Upper lobe of left lung (tissue), 6 donors: ENCODE measurements around the gene SPATA25. TPM values are rescaled to one million over a fixed set of nuclear protein-coding genes. Genes with fewer than 3 reads are reported as not detected.
A peak's percentile ranks its signal among the peaks of the same experiment; 100 is the strongest.

Experiments
- ATAC-seq, 2 donors: fragments of 200-7000 bp; cut with Tn5 transposase; one replicate each; pipeline ENCODE4 v1.9.1; 2022; ENCODE audit warnings: mild to moderate bottlenecking in 2 of 2, moderate library complexity in 2 of 2; ENCODE audit not compliant: low FRiP score in 2 of 2
- DNase-seq, 2 donors: peaks; one replicate each; pipeline ENCODE4 v3.0.0-alpha.2; 2019 to 2020
- H3K27ac ChIP-seq, 4 donors: fragments of 200-600 bp; sonication (generic); one replicate each; pipeline ENCODE4 v1.5.1; 2016 to 2019
- H3K27me3 ChIP-seq, 4 donors: fragments of 200-600 bp; sonication (generic); one replicate each; pipeline ENCODE4 v1.5.1; 2017 to 2019
- H3K36me3 ChIP-seq, 4 donors: fragments of 200-600 bp; sonication (generic); one replicate each; pipeline ENCODE4 v1.5.1; 2016 to 2019
- H3K4me1 ChIP-seq, 4 donors: fragments of 200-600 bp; sonication (generic); one replicate each; pipeline ENCODE4 v1.5.1; 2018 to 2019
- H3K4me3 ChIP-seq, 4 donors: fragments of 200-600 bp; sonication (generic); one replicate each; pipeline ENCODE4 v1.5.1; 2017 to 2019; ENCODE audit warnings: mild to moderate bottlenecking in 2 of 4, moderate library complexity in 1 of 4
- H3K9me3 ChIP-seq, 4 donors: fragments of 200-600 bp; sonication (generic); one replicate each; pipeline ENCODE4 v1.5.1; 2018 to 2019
- EP300 ChIP-seq, 4 donors: sonication (generic); formaldehyde crosslinking; IDR thresholded peaks; one replicate each; pipeline ENCODE4 v1.5.1; 2017; ENCODE audit warnings: antibody characterized with exemption in 4 of 4, control low read depth in 2 of 4
- POLR2A ChIP-seq, 4 donors: fragments of 450-650 bp; IDR thresholded peaks; one replicate each; pipeline ENCODE4 v1.5.1; 2016 to 2017; ENCODE audit warnings: antibody characterized with exemption in 4 of 4, mild to moderate bottlenecking in 2 of 4
- POLR2AphosphoS5 ChIP-seq, 2 donors: sonication (generic); formaldehyde crosslinking; IDR thresholded peaks; one replicate each; pipeline ENCODE4 v1.5.1; 2017; ENCODE audit warnings: antibody characterized with exemption in 2 of 2
- WGBS, 2 donors: methylation state at CpG; one replicate each; pipeline ENCODE4 v1.1.5; 2017 to 2018; 5-methylcytosine and 5-hydroxymethylcytosine counted together
- total RNA-seq, 6 donors: library from RNA; depleted of rRNA in 4 of 6; stranded (reverse); fragments of >200 nt in 4 of 6; gene quantifications; one replicate each; pipeline versions ENCODE4 v1.1.0 to v1.2.1, GENCODE V29; 2016 to 2021
- TF ChIP-seq, protein P1 (sequence below), 6 experiments: fragments of 450-650 bp in 4 of 6; fragments of 200-600 bp in 2 of 6; sonication (generic) in 2 of 6; IDR thresholded peaks; one replicate each; pipeline ENCODE4 v1.5.1; 2016 to 2019; ENCODE audit warnings: antibody characterized with exemption in 6 of 6
- donor health status: DM: no; HTN: no; CAD: no; lungs with moderate emphysema.
- donor health status: DM: no; HTN: yes; CAD: no; lungs with severe emphysema.

The SPATA25 gene
- total RNA-seq, 6 donors from 2014 or later, result 1.3 to 11.5 (median 1.6) TPM

DNA sequence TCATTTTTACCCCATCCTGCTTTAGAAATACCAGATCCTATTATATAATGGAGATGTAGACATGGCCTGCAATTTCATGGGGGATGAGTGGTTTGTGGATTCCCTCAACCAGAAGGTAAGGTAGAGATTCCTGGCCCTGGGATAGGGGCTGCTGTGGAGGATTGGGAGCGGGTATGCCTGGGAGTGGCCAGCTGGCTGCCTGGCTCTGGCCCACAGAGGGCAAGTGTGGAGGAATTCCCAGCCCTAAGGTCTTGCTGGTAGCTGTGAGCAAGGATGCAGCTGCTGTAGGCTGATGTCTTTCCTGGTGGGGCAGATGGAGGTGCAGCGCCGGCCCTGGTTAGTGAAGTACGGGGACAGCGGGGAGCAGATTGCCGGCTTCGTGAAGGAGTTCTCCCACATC is 10.3 kb upstream of the SPATA25 start:
- Histone ChIP-seq H3K9me3 (no peaks in the 10 kb centered on the region), H3K36me3 (peaks cover 22 to 84% (median 62%) of the 10 kb centered on the region in 4 donors), H3K27ac (no peak overlapping the region), H3K4me3 (no peak overlapping the region), H3K27me3 (no peaks in the 10 kb centered on the region), H3K4me1 (peaks cover 6 to 9% (median 6%) of the 10 kb centered on the region in 4 donors)
- no peak for ATAC-seq
- TF ChIP-seq POLR2A (IDR thresholded peaks at IDR 0.05), result no peak
- TF ChIP-seq, protein P1, sequence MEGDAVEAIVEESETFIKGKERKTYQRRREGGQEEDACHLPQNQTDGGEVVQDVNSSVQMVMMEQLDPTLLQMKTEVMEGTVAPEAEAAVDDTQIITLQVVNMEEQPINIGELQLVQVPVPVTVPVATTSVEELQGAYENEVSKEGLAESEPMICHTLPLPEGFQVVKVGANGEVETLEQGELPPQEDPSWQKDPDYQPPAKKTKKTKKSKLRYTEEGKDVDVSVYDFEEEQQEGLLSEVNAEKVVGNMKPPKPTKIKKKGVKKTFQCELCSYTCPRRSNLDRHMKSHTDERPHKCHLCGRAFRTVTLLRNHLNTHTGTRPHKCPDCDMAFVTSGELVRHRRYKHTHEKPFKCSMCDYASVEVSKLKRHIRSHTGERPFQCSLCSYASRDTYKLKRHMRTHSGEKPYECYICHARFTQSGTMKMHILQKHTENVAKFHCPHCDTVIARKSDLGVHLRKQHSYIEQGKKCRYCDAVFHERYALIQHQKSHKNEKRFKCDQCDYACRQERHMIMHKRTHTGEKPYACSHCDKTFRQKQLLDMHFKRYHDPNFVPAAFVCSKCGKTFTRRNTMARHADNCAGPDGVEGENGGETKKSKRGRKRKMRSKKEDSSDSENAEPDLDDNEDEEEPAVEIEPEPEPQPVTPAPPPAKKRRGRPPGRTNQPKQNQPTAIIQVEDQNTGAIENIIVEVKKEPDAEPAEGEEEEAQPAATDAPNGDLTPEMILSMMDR (IDR thresholded peaks at IDR 0.05), result no peak
- no peak for TF ChIP-seq POLR2AphosphoS5 (IDR thresholded peaks at IDR 0.05)
- no peak for TF ChIP-seq EP300 (IDR thresholded peaks at IDR 0.05)
- DNase-seq, result no peak
- WGBS, 2 donors, result 94 to 98% methylated on average over 7 of the region's 7 CpGs

DNA sequence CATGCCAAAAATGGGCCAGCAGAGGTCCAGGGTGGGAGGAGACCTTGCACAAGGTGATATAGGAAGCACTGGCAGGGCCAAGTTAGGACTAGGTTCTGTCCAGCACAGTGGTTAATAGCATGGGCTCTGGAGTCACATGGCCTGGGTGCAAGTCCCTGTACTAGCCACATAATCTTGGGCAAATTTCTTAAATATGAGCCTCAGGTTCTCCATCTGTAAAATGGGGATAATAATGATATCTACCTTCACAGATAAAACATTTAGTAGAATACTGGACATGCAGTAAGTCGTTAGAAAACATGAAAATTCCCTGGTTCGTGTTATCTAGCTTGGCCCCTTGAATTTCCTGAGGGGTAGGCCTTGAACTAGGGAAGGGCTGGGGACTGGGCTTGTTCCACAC is 9.9 kb upstream of the SPATA25 start:
- H3K36me3 ChIP-seq, result peaks cover 22 to 80% (median 63%) of the 10 kb centered on the region in 4 donors
- ATAC-seq, result no peak

DNA sequence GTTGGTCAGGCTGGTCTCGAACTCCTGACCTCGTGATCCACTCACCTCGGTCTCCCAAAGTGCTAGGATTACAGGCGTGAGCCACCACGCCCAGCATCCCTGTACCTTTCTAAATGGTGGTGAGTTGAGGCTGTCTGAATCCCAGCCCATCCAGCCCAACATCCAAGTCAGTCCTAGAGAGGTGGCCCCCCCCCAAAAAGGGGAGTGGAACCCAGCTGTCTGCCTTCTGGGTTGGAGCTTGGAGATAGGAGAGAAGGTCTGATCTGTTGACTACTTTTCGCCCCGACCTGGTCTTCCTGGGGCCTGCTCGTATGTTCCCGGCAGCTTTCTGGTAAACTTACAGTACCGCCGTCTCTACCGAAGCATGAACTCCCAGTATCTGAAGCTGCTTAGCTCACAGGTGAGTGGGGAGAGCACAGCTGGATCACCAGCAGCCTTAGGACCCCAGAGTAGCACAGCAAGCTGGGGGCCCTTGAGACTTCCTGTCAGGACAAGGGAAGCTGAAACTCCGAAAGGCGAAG is 9.3 kb upstream of the SPATA25 start:
- no peaks in the 10 kb centered on the region for H3K27me3 ChIP-seq
- no peaks in the 10 kb centered on the region for H3K9me3 ChIP-seq
- H3K4me3 ChIP-seq, result no peak overlapping the region
- H3K27ac ChIP-seq, result no peak overlapping the region
- ATAC-seq, result no peak
- H3K36me3 ChIP-seq, result peaks cover 22 to 77% (median 63%) of the 10 kb centered on the region in 4 donors
- TF ChIP-seq, protein P1 (IDR thresholded peaks at IDR 0.05), result no peak
- TF ChIP-seq POLR2AphosphoS5 (IDR thresholded peaks at IDR 0.05), result no peak
- peak in 1 of 4 donors; percentile 6 for TF ChIP-seq POLR2A (IDR thresholded peaks at IDR 0.05)
- TF ChIP-seq EP300 (IDR thresholded peaks at IDR 0.05), result no peak
- no peak for DNase-seq
- WGBS, 2 donors, result 95 to 96% methylated on average over 12 to 14 of the region's 14 CpGs
- peaks cover 15 to 18% (median 16%) of the 10 kb centered on the region in 4 donors for H3K4me1 ChIP-seq

More for the DNA sequence above, 9.9 kb upstream of the SPATA25 start:
- TF ChIP-seq POLR2A (IDR thresholded peaks at IDR 0.05) (no peak), POLR2AphosphoS5 (IDR thresholded peaks at IDR 0.05) (no peak), EP300 (IDR thresholded peaks at IDR 0.05) (no peak)
- TF ChIP-seq, protein P1 (IDR thresholded peaks at IDR 0.05), result no peak
- Histone ChIP-seq H3K4me1 (peaks cover 9 to 13% (median 10%) of the 10 kb centered on the region in 4 donors), H3K9me3 (no peaks in the 10 kb centered on the region), H3K27ac (no peak overlapping the region), H3K27me3 (no peaks in the 10 kb centered on the region), H3K4me3 (no peak overlapping the region)
- 78 to 93% methylated on average over 2 of the region's 2 CpGs for WGBS, 2 donors
- no peak for DNase-seq

DNA sequence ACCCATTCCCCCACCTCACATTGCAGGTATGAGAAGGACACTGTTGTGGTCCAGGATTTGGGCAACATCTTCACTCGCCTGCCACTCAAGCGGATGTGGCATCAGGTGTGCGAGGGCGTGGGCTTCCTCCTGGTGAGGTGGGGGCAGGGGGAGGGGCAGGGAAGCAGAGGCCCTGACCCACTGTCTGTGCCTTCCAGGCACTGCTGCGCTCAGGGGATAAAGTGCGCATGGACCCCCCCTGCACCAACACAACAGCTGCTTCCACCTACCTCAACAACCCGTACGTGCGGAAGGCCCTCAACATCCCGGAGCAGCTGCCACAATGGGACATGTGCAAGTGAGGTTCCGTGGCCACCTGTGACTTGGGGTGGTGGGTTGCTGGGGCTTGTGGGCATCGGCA is 7.4 kb upstream of the SPATA25 start:
- TF ChIP-seq EP300 (IDR thresholded peaks at IDR 0.05) (no peak), POLR2A (IDR thresholded peaks at IDR 0.05) (peak in 1 of 4 donors; percentile 45)
- no peak for DNase-seq
- WGBS, 2 donors, result 89% methylated on average over 7 to 12 of the region's 12 CpGs
- H3K4me3 ChIP-seq, result no peak overlapping the region
- H3K27me3 ChIP-seq, result no peaks in the 10 kb centered on the region
- peaks cover 19 to 69% (median 63%) of the 10 kb centered on the region in 4 donors for H3K36me3 ChIP-seq
- no peak for ATAC-seq
- H3K9me3 ChIP-seq, result no peaks in the 10 kb centered on the region
- H3K4me1 ChIP-seq, result peaks cover 18 to 33% (median 26%) of the 10 kb centered on the region in 4 donors
- H3K27ac ChIP-seq, result no peak overlapping the region

DNA sequence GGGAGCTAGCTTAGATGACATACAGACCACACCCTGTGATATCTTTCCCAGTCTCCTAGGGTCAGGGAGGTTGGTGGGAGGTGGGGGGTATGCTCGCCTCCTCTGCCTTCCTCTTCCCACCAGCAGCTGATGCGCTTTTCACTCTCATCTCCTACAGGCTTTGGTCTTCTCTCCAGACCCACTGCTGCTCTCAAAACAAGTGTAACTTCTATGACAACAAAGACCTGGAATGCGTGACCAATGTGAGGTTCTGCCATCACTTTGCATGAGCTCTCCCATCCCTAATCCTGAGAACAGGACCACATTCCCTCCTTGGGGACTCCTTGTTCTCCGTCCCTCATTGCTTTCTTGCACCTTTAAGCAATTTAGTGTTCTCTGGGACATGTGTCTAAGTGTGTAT is 6.4 kb upstream of the SPATA25 start:
- Histone ChIP-seq H3K36me3 (peaks cover 19 to 60% (median 57%) of the 10 kb centered on the region in 4 donors), H3K9me3 (no peaks in the 10 kb centered on the region), H3K4me1 (peaks cover 23 to 35% (median 28%) of the 10 kb centered on the region in 4 donors), H3K4me3 (no peak overlapping the region), H3K27ac (no peak overlapping the region), H3K27me3 (no peaks in the 10 kb centered on the region)
- DNase-seq, result no peak
- TF ChIP-seq, protein P1 (IDR thresholded peaks at IDR 0.05), result no peak
- WGBS, 2 donors, result 91 to 96% methylated on average over 4 of the region's 4 CpGs
- no peak for ATAC-seq
